ENCODE measurements around the gene FBXW9.
A peak's percentile ranks its signal among the peaks of the same experiment; 100 is the strongest.
"Not testable (repeated sequence)": the region's sequence is repeated elsewhere in the genome, so short reads cannot be mapped to it uniquely, and the experiment has no call there.

The FBXW9 gene

GRCh38 chr19:12696366-12697335, at the start of gene FBXW9:
FBXW9 (minus strand) TSS chr19:12696631; CDS start chr19:12696581, 50 bp downstream.
- DNase-seq, result peak; percentile 96

GRCh38 chr19:12745166-12745897, 48.9 kb upstream of the FBXW9 start:
- DNase-seq, result no peak

GRCh38 chr19:12737835-12738351, 41.5 kb upstream of the FBXW9 start:
- DNase-seq, result no peak

DNA sequence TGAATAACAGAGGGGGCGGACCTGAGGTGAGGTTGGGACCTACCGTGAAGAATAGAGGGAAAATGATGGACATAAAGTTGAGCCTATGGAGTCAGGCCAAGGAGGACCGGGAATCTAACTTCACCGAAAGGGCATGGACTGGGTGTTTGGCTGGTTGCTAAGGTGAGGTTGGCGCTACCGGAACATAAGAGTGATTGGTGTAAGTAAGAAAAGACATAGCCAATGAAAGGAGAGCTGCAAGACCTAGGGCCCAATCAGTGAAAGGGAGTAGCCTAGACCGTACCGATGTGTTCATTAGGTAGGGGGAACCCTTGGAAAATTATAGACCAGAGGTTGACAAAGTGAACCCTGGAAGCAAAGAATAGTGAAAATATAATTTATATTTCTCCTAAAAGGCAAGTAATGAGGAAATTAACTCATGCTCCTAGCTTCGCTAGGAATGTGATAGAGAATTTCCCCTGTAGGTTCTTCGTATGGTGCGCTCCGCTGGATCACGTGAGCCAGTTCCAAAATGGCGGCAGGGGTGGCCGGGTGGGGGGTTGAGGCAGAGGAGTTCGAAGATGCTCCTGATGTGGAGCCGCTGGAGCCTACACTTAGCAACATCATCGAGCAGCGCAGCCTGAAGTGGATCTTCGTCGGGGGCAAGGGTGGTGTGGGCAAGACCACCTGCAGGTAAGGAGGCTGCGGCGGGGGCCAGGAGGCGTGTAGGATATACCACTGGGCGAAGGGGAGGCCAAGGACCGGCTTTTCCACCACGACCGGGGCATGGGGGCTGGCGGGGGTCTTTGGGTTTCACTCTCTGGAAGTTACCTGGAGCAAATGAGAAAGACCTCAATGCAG, 40.8 kb upstream of the FBXW9 start, which contains the start of gene GET3:
Gene GET3 (plus strand): TSS at position 503 of the 840 bp plus-strand sequence. CDS start 9 bp downstream, at position 512.
- peak; percentile 95 for DNase-seq

- DNase-seq, result peak; percentile 80
Measured at GRCh38 chr19:12733369-12734214, 37.2 kb upstream of the FBXW9 start.

DNA sequence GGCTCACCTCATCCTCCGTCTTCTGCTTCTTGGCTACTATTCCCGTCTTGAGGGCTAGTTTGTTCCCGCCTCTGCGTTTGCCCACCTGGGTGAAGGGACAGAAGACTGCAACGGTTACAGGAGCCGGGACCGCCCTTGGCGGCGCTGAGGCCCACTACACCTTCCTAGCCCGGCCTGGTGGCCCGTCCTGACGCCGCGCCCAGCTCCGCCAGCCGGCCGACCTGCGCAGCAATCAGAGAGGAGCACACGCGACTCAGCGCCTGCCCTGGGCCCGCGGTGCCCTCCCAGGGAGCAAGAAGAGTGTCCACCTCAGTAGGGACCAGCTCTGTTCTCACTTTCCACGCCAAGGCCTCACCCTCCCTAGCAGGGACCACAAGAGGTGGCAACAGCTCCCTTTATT, 34.9 kb upstream of the FBXW9 start:
- DNase-seq, result no peak

- DNase-seq, result no peak
Measured at GRCh38 chr19:12730064-12730463, 33.6 kb upstream of the FBXW9 start.

GRCh38 chr19:12727745-12728433, 31.5 kb upstream of the FBXW9 start:
- no peak for DNase-seq

DNA sequence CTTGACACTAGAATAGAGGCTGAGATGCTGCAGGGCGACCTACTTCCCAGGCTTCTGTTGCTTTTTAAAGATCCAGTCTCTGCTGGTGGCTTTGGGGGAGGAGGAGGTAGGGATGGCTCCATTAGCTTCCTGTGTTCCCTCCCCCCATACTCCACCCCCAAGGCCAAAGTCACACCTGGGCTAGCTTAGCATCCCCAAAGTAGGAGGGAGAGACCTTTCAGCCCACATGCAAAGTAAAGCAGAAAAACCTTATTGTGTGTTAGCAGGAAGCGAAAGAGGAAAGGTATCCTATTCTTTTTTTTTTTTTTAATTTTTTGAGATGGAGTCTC, 30.5 kb upstream of the FBXW9 start:
- DNase-seq, result no peak

GRCh38 chr19:12725612-12726011, 29.2 kb upstream of the FBXW9 start:
- DNase-seq, result not testable (repeated sequence)

- DNase-seq, result peak; percentile 87
Measured at GRCh38 chr19:12723641-12724426, 27.4 kb upstream of the FBXW9 start, which contains the start of gene TNPO2. TNPO2 (minus strand) TSS chr19:12723932; CDS start chr19:12720977, 2,955 bp downstream.

DNA sequence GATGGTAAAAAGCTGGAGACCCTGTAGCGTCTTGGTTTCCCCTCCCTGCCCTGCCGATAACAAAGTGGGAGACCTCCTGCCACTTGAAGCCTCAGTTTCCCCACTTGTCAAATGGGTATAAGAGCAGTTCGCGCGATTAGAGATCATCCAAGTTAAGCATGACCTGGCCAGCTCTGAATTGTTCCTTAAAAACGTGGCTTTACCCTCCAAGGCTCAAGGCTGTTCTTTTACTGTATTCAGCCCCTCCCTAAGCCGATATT, 26.9 kb upstream of the FBXW9 start:
- no peak for DNase-seq

GRCh38 chr19:12722566-12723380, 26.3 kb upstream of the FBXW9 start:
- peak; percentile 98 for DNase-seq

GRCh38 chr19:12721656-12722565, 25.5 kb upstream of the FBXW9 start:
- peak; percentile 62 for DNase-seq

DNA sequence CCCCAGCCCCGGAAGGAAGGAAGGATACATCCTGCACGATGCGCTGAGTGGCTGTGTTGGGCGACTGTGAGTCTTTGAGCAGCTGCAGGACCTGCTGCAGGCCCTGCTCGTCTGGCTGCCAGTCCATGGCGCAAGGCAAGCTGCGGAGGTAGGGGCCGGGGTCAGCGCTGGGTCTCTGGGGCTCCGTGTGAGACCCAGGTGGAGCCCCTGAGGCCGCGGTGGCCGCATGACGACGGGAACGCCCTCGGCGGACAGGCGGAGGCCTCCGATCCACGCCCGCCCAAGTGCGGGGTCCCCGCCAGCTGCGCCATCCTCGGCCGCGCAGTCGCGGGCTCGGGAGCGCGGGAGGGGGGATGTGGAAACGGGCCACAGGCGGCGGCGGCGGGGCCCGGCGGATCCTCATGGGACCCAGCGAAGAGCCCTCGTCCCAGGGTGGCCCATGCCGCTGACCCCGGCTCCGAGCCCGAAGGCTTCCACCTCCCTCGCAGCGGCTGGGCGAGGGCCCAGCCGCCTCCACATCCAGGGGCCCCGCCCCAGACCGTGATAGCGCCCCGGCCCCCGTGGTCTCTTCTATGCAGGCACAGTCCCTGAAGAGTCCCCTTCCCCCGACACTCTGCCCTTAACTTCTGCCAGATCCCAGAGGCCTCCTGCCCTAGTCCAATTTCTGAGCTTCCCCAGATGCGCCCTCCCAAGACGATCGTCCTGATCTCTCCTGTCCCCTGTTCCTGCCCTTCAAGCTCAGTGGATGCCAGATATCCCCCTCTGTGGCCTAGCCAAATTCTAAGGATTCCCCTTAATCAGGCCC, 24.6 kb upstream of the FBXW9 start:
- DNase-seq, result peak; percentile 44

DNA sequence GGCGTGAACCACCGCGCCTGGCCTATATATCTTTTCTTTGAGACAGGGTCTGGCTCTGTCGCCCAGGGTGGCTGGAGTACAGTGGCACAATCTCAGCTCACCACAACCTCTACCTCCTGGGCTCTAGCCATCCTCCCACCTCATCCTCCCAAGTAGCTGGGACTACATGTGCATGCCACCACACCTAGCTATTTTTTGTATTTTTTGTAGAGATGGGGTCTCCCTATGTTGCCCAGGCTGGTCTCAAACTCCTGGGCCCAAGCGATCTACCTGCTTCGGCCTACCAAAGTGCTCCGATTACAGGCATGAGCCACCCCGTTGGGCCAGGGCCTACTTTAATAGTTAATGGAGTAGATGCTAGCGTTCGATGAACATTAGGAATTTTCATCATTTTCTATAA, 23.9 kb upstream of the FBXW9 start:
- DNase-seq, result no peak

DNA sequence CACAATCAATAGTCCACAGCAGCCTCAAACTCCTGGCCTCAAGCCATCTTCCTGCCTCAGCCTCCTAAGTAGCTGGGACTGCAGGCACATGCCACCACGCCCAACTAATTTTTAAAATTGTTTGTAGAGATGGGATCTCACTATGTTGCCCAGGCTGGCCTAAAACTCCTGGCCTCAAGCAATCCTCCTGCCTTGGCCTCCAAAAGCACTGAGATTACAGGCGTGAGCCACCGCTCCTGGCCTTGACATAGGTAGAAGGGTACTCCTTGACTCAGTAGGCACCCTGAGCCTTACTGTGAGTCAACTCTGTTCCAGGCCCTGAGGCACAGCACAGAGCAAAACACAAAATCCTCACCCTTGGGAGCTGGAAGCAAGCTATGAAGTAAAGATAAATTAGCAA, 19.5 kb upstream of the FBXW9 start:
- DNase-seq, result no peak

Data from activated CD4-positive, alpha-beta T cell treated with anti-CD3 and anti-CD28 coated beads, Interleukin-10, Interleukin-2, amounts not matched to agents 100 ng/mL and 50 ng/mL, durations not matched to agents 16 hours and 8 hours (primary cell).